ENCODE data around the gene FARSA.
"Not testable (repeated sequence)": the region's sequence is repeated elsewhere in the genome, so short reads cannot be mapped to it uniquely, and the experiment has no call there.

The FARSA gene

GRCh38 chr19:12953799-12954611, 20.5 kb upstream of the FARSA start:
- DNase-seq (ENCODE audit: low read depth in 3 of 3): no peak

DNA sequence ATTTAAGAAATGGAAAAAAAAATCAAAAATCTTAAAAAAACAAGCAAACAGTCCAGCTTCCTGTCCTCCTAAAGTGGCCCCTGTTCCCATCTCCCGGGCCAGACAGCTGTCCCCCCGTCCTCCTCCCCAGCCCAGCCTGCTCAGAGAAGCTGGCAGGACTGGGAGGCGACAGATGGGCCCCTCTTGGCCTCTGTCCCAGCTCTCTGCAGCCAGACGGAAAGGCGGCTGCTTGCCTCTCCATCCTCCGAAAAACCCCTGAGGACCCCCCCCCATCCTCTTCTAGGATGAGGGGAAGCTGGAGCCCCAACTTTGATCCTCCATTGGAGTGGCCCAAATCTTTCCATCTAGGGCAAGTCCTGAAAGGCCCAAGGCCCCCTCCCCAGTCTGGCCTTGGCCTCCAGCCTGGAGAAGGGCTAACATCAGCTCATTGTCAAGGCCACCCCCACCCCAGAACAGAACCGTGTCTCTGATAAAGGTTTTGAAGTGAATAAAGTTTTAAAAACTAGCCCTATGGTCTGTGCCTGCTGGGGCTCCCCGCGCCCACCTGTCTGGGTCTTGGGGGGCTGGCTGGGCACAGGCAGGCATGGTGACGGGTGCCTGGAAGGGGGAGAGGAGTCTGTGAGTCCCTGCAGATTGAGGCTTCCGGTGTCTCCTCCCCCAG, 19.8 kb upstream of the FARSA start:
- DNase-seq (ENCODE audit: low read depth in 3 of 3): no peak

DNA sequence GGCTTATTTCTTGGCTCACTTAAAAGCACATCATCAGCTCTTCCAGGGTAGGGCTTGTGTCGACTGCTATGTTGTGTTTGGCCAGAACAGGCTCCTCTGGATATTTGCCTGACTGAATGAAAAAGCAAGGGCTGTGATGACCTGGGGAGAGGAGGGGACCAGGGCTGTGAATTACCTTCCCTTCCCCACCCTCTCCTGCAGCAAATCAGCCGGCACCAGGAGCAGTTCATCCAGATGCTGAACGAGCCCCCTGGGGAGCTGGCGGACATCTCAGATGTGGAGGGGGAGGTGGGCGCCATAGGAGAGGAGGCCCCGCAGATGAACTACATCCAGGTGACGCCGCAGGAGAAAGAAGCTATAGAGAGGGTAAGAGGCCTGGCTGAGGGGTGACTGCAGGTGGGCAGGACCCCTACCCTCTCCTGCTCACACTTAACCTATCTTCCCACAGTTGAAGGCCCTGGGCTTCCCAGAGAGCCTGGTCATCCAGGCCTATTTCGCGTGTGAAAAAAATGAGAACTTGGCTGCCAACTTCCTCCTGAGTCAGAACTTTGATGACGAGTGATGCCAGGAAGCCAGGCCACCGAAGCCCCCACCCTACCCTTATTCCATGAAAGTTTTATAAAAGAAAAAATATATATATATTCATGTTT, 19.1 kb upstream of the FARSA start:
- no peak for DNase-seq (ENCODE audit: low read depth in 3 of 3)

- not testable (repeated sequence) for DNase-seq (ENCODE audit: low read depth in 3 of 3)
These were observed 18.5 kb upstream of the FARSA start for GRCh38 chr19:12952050-12952449.

DNA sequence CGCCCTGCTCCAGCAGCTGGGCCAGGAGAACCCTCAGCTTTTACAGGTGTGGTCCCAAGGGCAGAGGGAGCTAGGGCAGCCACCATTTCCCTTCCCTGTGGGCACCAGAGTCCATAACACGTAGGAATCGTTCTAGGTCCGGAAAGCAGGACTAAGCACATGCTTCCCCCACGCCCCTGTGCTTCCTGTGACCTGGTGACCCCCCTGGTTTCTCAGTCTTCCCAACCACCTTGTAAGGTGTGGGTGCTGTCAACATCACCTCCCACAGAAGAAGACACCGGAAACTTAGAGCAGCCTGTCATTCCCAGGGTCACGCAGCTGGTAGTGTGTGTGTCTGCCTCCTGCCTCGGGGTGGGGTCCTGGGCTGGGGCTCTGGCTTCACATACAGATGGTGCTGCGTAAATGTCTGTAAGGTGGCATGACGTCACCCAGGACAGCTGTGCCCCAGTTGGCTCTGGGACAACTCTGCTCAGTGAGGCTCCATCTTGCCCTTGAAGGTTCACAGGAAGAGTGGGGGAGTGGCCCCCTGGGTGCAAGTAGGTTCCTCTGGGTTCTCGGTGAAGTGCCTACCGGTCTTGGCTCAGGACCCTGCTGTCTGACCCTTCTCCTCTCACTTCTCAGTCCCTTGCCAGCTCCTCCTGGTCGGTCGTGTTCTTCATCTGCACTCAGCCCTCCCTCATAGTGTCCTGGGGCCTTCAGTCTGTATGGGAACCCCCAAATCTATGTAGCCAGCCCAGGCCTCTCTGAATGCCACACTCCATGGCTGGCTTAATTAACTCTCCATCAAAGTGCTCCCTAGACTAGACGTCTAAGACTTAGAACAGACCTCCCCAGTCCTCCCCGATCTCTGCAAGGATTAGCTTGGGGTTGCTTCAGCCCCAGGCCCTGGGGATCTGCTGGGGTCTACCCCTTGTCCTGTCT, 16.1 kb upstream of the FARSA start:
- DNase-seq (ENCODE audit: low read depth in 3 of 3): no peak

GRCh38 chr19:12948612-12949362, 15.3 kb upstream of the FARSA start:
- DNase-seq (ENCODE audit: low read depth in 3 of 3): no peak

DNA sequence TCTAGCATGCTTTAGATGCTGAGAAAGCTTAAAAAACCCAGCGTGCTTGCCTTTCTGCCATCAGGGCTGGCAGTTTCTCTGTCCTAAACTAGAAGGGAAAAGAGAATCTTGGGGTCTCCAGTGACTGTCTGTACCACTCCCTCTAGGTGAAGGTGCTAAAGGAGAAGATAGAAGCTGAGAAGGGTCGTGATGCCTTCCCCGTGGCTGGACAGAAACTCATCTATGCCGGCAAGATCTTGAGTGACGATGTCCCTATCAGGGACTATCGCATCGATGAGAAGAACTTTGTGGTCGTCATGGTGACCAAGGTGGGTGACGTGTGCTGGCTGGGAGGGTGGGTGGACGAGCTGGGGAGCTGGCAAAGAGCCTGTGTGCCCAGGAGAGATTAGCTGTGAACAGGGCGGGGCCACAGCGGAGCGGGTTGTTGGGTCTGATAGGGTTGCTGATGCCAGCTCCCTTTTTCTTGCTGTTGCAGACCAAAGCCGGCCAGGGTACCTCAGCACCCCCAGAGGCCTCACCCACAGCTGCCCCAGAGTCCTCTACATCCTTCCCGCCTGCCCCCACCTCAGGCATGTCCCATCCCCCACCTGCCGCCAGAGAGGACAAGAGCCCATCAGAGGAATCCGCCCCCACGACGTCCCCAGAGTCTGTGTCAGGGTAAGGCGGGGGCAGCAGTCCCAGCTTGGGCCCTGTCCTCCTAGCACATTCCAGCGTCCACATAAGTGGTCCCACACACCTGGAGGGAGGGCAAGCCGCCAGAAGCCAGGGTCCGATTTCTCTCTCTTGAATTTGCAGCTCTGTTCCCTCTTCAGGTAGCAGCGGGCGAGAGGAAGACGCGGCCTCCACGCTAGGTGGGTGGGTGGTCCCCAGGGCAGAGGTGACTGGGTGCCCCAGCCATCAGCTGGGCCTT, 14.4 kb upstream of the FARSA start:
- DNase-seq (ENCODE audit: low read depth in 3 of 3): no peak

DNA sequence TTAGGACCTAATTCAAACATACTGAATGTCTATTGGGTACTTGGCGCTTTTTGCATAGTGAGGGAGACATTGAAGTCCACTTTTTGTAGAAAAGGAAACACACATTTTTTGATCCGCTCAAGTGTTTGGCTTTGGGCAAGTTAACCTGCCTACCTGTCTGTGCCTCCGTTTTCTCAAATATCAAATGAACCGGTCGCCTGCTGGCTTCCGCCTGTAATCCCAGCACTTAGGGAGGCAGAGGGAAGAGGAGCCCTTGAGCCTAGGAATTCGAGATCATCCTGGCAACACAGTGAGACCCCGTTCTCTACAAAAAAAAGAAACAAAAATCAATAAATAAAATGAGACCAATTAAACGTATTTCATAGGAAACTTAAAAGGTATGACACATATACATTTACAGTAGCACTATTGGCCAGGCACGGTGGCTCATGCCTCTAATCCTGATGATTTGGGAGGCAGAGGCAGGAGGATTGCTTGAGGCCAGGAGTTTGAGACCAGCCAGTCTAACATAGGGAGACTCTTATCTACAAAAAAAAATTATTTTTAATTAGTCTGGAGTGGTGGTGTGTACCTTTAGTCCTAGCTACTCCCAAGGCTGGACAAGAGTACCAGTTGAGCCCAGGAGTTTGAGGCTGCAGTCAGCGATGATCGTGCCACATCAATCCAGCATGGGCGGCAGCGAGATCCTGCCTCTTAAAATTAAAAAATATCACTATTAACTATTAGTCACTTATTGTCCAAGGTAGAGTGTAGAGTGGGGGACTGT, 13.4 kb upstream of the FARSA start:
- no peak for DNase-seq (ENCODE audit: low read depth in 3 of 3)

GRCh38 chr19:12946092-12946721, 12.7 kb upstream of the FARSA start:
- DNase-seq (ENCODE audit: low read depth in 3 of 3): peak in 1 of 3 experiments; percentile 38

DNA sequence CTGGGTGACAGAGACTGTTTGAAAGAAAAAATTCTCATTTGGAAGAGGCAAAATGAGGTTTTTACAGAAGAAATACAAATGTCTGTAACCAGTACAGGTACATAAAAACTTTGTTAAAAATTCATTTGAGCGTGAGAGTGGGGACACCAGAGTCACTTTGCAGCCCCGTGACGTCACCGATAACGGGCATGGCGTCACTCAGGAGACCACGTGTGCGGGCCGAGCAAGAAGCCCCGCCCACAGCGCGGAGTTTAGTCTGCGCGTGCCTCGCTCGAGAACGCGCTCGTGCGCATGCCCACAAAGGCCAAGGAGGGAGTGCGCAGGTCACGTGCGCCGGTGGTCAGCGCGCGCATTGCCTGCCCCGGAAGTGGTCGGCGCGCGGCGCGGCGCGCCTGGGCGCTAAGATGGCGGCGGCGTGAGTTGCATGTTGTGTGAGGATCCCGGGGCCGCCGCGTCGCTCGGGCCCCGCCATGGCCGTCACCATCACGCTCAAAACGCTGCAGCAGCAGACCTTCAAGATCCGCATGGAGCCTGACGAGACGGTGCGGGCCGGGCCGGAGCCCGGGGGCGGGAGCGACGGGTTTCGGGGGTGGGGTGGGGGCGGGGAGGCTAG, 12.1 kb upstream of the FARSA start, which contains the start of gene RAD23A:
RAD23A (plus strand) TSS at position 384 of the 613 bp plus-strand sequence; CDS start at position 471, 87 bp downstream.
- peak; percentile 96 to 98 (median 98) for DNase-seq (ENCODE audit: low read depth in 3 of 3)

DNA sequence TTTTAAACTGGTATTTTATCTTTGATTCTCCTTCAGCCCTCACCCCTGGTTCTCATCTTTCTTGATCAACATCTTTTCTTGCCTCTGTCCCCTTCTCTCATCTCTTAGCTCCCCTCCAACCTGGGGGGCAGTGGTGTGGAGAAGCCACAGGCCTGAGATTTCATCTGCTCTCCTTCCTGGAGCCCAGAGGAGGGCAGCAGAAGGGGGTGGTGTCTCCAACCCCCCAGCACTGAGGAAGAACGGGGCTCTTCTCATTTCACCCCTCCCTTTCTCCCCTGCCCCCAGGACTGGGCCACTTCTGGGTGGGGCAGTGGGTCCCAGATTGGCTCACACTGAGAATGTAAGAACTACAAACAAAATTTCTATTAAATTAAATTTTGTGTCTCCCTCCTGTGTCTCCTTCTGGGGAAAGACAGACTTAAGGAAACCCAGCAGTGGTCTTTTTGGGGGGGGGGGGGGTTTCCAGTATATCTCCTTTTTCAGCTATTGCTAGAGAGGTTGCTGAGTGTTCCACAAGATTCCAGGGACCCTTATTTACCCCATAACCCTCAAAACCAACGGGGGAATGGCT, 10.7 kb upstream of the FARSA start:
- no peak for DNase-seq (ENCODE audit: low read depth in 3 of 3)

GRCh38 chr19:12943437-12944044, 10.0 kb upstream of the FARSA start:
- DNase-seq (ENCODE audit: low read depth in 3 of 3): no peak

DNA sequence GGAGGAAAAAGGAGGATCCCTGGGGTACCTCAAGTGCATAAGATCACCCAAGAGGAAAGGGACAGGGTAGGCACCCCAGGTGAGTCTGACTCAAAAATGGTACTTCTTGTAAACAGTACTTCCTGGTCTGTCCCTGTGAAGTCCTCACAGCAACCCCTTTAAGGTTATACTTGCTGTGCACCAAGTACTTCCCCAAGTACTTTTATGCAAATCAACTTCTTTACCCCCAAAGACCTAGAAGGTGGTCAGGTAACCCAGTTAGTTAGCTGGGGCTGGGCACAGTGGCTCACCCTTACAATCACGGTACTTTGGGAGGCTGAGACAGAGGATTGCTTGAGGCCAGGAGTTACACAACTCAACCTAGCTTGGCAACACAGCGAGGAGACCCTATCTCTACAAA, 7.4 kb upstream of the FARSA start:
- DNase-seq (ENCODE audit: low read depth in 3 of 3): no peak

GRCh38 chr19:12939975-12940423, 6.5 kb upstream of the FARSA start:
- DNase-seq (ENCODE audit: low read depth in 3 of 3): no peak

DNA sequence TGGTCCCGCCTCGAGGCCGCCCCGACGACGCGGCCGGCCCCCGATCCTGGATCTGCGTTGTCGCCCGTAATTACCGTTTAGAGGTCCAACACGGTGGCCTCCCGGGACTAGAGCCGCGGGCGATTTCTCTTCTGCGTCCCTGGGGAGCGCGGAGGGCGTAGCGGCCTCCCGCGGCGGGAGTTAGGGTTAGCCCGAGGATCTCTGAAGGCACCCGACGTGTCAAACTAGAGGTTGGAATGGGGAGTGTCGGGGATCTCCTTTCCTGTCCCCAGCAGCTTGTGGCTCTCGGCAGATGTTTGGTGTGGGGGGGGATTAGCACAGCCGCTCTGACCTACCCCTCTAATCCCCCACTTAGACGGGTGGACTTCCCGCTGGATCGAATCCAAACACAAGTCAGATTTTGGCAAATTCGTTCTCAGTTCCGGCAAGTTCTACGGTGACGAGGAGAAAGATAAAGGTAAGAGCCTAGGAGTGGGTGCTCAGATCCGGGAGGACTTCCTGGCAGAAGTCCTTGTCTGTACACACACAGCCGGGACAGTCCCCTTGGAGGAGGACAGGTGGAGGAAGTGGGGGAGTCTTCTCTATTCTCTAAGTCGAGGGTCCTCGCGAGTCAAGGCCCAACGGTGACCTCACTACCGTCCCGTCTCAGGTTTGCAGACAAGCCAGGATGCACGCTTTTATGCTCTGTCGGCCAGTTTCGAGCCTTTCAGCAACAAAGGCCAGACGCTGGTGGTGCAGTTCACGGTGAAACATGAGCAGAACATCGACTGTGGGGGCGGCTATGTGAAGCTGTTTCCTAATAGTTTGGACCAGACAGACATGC, 5.5 kb upstream of the FARSA start:
- DNase-seq (ENCODE audit: low read depth in 3 of 3): peak in 1 of 3 experiments; percentile 26

Data from stimulated activated CD4-positive, alpha-beta T cell treated with anti-CD3 and anti-CD28 coated beads, TNF-alpha, amount 100 ng/mL, for 4 hours (primary cell).